Fibroblast of villous mesenchyme (primary cell): Measurements from ENCODE around the gene RNASE13. TPM values are rescaled to one million over a fixed set of nuclear protein-coding genes. Genes with fewer than 3 reads are reported as not detected.
"Not testable (repeated sequence)": the region's sequence is repeated elsewhere in the genome, so short reads cannot be mapped to it uniquely, and the experiment has no call there.

Experiments
- DNase-seq: peaks from one replicate; pipeline ENCODE4 v3.0.0-alpha.2; 2010; ENCODE audit warnings: low read depth
- H3K4me3 ChIP-seq: 2 replicates; pipeline ENCODE4 v1.5.1; 2011; ENCODE audit warnings: low read depth, mild to moderate bottlenecking, low read length
- total RNA-seq: library from RNA; depleted of rRNA; stranded (reverse); fragments of >200 nt; gene quantifications from 2 replicates; pipeline ENCODE4 v1.2.3, GENCODE V29; 2012
- TF ChIP-seq, protein P1 (sequence below): IDR thresholded peaks from 2 replicates; pipeline ENCODE4 v1.5.1; 2012; ENCODE audit warnings: low read depth, mild to moderate bottlenecking, low read length; ENCODE audit not compliant: insufficient read depth

Gene RNASE13
- total RNA-seq, 1 donor: not detected

DNA sequence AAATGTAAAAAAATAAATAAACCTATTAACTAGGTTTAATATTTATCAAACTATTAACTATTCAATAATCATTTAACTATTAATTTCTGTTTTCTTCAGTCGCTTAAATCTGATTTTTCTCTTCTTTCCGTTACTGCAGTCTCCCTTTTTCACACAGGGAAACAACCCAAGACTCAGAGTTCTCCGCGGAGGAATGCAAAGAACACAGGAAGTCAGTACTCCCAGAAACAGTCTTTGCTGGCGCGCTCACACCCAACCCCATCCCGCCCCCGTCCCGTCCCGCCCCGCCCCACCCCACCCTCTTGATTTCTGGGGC, 45.2 kb downstream of the RNASE13 start:
- DNase-seq: no peak
- TF ChIP-seq, protein P1, sequence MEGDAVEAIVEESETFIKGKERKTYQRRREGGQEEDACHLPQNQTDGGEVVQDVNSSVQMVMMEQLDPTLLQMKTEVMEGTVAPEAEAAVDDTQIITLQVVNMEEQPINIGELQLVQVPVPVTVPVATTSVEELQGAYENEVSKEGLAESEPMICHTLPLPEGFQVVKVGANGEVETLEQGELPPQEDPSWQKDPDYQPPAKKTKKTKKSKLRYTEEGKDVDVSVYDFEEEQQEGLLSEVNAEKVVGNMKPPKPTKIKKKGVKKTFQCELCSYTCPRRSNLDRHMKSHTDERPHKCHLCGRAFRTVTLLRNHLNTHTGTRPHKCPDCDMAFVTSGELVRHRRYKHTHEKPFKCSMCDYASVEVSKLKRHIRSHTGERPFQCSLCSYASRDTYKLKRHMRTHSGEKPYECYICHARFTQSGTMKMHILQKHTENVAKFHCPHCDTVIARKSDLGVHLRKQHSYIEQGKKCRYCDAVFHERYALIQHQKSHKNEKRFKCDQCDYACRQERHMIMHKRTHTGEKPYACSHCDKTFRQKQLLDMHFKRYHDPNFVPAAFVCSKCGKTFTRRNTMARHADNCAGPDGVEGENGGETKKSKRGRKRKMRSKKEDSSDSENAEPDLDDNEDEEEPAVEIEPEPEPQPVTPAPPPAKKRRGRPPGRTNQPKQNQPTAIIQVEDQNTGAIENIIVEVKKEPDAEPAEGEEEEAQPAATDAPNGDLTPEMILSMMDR: no peak
- H3K4me3 ChIP-seq: peak overlapping the region; percentile 37

DNA sequence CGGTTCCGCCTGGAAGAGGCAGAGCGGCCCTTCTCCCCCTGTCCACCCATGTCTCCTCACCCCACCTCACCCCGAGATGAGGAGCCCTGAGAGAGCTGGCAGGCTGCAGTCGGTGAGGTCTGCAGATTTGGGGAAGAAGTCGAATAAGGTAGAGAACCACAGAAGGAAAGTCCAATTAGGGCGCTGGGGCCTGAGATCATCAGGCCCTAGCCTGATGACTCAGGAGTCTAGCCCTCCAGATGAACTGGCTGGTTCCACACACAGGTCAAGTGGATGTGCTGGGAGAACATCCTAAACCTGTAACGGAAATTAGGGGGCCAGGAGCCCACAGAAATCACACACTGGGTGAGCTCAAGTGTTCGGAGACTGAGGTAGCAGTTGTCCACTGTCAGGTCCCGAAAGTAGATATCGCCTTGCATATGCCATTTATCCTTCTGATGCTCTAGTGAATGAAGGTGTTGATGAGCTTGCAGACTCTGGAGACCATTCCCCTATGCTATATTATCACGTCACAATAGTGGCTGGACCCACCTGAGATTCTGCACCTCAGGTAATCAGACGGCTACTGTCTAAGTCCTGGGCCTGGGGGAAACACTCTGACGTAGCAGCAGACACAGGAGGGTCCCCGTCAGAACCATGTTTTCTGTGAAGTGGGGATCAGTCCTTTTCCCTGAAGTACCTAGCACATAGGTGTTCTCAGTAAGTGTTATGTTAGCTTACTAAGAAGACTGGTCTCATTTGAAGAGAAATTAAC, 45.7 kb downstream of the RNASE13 start:
- H3K4me3 ChIP-seq: peak overlapping the region; percentile 37
- DNase-seq: no peak
- TF ChIP-seq, protein P1: no peak

DNA sequence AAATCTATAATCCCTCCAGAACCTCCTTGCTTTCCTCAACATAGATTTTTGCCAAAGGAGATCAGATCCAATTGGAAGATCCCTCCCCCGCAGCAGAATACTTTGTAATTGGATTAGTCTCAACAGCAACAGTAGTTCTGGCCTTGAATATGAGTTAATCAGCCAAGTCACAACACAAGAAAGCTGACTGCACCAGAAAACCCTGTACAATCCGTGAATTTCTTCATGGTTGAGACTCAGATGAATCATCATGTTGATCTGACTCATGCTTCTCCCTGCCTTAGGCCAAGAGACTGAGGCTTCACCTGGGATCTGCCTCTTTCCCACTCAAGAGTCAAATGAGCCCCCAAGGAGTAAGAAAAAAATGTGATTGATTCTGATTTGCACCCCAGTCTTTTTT, 47.8 kb downstream of the RNASE13 start:
- peak; percentile 91 for DNase-seq
- H3K4me3 ChIP-seq: no peak overlapping the region
- TF ChIP-seq, protein P1: no peak

DNA sequence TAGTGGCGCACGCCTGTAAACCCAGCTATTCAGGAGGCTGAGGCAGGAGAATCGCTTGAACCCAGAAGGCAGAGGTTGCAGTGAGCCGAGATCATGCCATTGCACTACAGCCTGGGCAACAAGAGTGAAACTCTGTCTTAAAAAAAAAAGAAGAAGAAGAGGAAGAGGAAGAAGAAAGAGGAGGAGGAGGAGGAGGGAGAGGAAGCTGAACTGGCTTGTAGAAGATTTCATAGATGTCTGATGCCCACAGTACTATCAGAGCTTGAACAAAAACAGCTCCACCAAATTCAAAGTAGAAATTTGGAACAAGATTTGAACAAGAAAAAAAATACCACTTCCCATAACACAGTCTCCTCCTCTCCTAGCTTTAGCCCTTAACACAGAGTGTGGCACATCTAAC, 49.0 kb downstream of the RNASE13 start:
- not testable (repeated sequence) for H3K4me3 ChIP-seq, DNase-seq

Other genes starting within 250 kb of the RNASE13 start
- gene RNASE1, start 232.0 kb downstream of the RNASE13 start, total RNA-seq: not detected in 2 replicates
- not detected in 2 replicates for gene RNASE3, start 143.4 kb downstream of the RNASE13 start, total RNA-seq
- not detected in 2 replicates for gene RNASE2, start 79.3 kb downstream of the RNASE13 start, total RNA-seq
- gene METTL17, start 44.8 kb downstream of the RNASE13 start, total RNA-seq: 34.5 and 41.2 TPM in 2 replicates
- gene SLC39A2, start 35.5 kb downstream of the RNASE13 start, total RNA-seq: not detected in 2 replicates
- 1.3 TPM in 1 of 2 replicates, not detected in the other for gene NDRG2, start 9.7 kb downstream of the RNASE13 start, total RNA-seq
- gene TPPP2, start 4.6 kb downstream of the RNASE13 start, total RNA-seq: not detected in 2 replicates
- gene RNASE7, start 7.6 kb upstream of the RNASE13 start, total RNA-seq: not detected in 2 replicates
- not detected in 2 replicates for gene RNASE8, start 23.0 kb upstream of the RNASE13 start, total RNA-seq
- 39.6 and 45.3 TPM in 2 replicates for gene ARHGEF40, start 35.5 kb upstream of the RNASE13 start, total RNA-seq
- gene ZNF219, start 63.8 kb upstream of the RNASE13 start, total RNA-seq: 1.7 and 2.6 TPM in 2 replicates
- 0.64 TPM in 1 of 2 replicates, not detected in the other for gene TMEM253, start 66.3 kb upstream of the RNASE13 start, total RNA-seq
- gene OR5AU1, start 121.3 kb upstream of the RNASE13 start, total RNA-seq: under 0.01 TPM in 1 of 2 replicates, not detected in the other
- 551 and 671 TPM in 2 replicates for gene HNRNPC, start 234.6 kb upstream of the RNASE13 start, total RNA-seq
- gene RPGRIP1, start 245.3 kb upstream of the RNASE13 start, total RNA-seq: under 0.01 TPM in 1 of 2 replicates, not detected in the other